ACC112 (cell line): Measurements from ENCODE around the gene FLT4.

Source experiments
- H2AFZ ChIP-seq: fragments of 200-600 bp; sonication (generic); one replicate; pipeline ENCODE4 v1.6.0; 2017; ENCODE audit warnings: antibody characterized with exemption, low read length; ENCODE audit not compliant: unreplicated experiment
- H3K27ac ChIP-seq: fragments of 200-600 bp; sonication (generic); 2 replicates; pipeline ENCODE4 v1.5.1; 2014; ENCODE audit warnings: low read depth, mild to moderate bottlenecking, antibody characterized with exemption, low read length, moderate library complexity
- H3K27me3 ChIP-seq: fragments of 200-600 bp; sonication (generic); 2 replicates; pipeline ENCODE4 v1.6.1; 2014; ENCODE audit warnings: mild to moderate bottlenecking, antibody characterized with exemption, low read length, moderate library complexity, mixed read lengths; ENCODE audit not compliant: insufficient read depth
- H3K36me3 ChIP-seq: fragments of 200-600 bp; sonication (generic); 2 replicates; pipeline ENCODE4 v1.6.1; 2016; ENCODE audit warnings: mild to moderate bottlenecking, antibody characterized with exemption, low read length, moderate library complexity, mixed read lengths; ENCODE audit not compliant: insufficient read depth
- H3K4me1 ChIP-seq: fragments of 200-600 bp; sonication (generic); one replicate; pipeline ENCODE4 v1.6.1; 2016; ENCODE audit warnings: low read length, mixed read lengths; ENCODE audit not compliant: insufficient read depth, unreplicated experiment, control insufficient read depth
- H3K4me3 ChIP-seq: fragments of 200-600 bp; sonication (generic); 2 replicates; pipeline ENCODE4 v1.5.1; 2014; ENCODE audit warnings: mild to moderate bottlenecking, low read depth, low read length
- H3K79me2 ChIP-seq: fragments of 200-600 bp; sonication (generic); one replicate; pipeline ENCODE4 v1.6.0; 2016; ENCODE audit warnings: low read length; ENCODE audit not compliant: control insufficient read depth, unreplicated experiment, insufficient read depth

Gene FLT4

GRCh38 chr5:180641566-180641900, 7.9 kb downstream of the FLT4 start:
- no peaks in the 10 kb centered on the region for H3K4me1 ChIP-seq
- H3K4me3 ChIP-seq: no peak overlapping the region
- H2AFZ ChIP-seq: no peak overlapping the region
- peaks cover 24% of the 10 kb centered on the region for H3K27me3 ChIP-seq
- no peaks in the 10 kb centered on the region for H3K79me2 ChIP-seq
- no peaks in the 10 kb centered on the region for H3K36me3 ChIP-seq
- H3K27ac ChIP-seq: no peak overlapping the region

DNA sequence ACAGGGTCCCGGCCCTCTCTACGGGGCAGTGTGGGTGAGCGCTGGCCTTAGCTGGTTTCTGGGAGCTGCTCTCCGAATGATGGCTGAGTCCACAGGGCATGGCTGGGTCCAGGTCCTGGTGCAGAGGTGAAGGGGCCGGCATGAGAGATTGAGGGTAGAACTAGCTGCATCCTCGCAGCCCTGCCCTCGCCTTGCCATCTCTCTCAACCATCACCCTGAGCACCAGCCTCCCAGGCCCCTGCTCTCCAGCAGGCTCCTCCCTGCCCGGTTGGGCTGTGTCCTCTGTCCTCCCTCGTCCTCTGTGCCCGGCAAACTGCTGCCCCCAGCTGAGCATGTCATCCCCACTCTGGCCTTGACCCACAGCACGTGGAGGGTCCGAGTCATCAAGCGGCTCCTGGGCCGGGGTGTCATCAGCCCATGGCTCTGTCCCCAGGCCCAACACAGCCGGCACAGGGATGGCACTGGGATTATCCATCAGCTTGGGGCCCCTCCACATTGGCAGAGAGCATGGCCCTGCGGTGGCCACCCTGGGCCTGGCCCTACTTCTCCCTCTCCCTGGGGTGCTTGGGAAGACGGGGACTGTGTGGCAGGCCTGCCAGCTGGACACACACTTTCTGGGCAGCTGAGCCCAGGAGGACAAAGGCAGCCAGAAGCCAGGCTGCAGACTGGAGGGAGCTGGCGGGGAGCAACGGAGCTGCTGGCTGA, 8.4 kb downstream of the FLT4 start:
- H3K27me3 ChIP-seq: peaks cover 24% of the 10 kb centered on the region
- H3K4me1 ChIP-seq: no peaks in the 10 kb centered on the region
- no peak overlapping the region for H2AFZ ChIP-seq
- H3K27ac ChIP-seq: no peak overlapping the region
- H3K79me2 ChIP-seq: no peaks in the 10 kb centered on the region
- no peak overlapping the region for H3K4me3 ChIP-seq
- no peaks in the 10 kb centered on the region for H3K36me3 ChIP-seq

DNA sequence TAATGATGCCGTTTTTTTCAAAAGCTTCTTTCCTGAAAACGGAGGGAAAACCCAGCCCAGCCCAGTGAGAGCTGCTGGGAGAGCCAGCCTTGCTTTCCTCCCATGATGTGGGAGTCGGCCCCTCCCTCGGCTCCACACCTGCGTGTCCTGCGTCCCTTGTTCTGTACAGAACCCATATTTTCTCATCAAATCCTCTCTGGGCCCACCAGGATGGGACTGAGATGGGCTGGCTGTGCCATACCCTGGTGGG, 8.9 kb downstream of the FLT4 start:
- no peaks in the 10 kb centered on the region for H3K36me3 ChIP-seq
- no peak overlapping the region for H3K27ac ChIP-seq
- H3K79me2 ChIP-seq: no peaks in the 10 kb centered on the region
- no peaks in the 10 kb centered on the region for H3K4me1 ChIP-seq
- no peak overlapping the region for H3K4me3 ChIP-seq
- peaks cover 21% of the 10 kb centered on the region for H3K27me3 ChIP-seq
- H2AFZ ChIP-seq: no peak overlapping the region

DNA sequence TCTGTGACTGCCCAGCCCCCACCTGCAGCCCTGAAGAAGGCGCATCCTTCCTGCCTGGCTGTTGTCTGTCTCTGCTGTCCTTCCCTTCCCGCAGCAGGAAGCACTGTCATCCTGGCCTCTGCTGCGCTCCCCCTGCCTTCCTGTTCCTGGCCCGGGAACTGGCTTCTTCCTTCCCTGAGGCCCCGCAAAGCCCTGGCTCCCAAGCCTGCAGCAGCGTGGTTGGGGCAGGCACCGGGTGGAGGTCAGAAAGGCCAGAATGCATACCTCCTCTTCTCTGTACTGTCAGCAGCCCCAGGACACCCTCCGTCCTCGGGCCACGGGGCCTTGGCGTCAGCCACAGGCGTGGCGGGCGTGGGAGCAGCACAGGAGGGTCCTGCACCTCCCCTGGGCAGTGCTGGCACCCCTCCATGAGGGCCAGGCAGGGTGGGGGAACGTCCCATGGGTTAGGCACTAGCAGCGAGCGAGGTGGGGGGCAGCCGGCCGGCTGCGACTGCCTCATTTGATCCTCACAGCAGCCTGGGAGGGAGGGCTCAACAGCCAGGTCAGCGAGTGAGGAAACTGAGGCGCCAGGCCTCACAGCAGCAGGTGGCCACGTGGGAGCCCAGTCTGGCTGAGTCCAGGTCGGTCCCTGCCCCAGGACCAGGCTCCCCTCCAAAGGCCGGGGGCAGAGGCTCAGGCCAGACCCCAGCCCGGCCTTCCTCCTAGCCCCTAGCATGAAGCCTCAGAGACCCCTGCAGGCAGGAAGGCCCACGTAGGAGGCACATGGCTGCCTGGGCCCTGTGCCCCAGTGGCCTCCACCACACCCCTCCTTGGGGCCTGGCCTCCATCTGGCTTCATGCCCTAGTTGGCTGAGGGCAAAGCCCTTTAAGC, 9.4 kb downstream of the FLT4 start:
- no peaks in the 10 kb centered on the region for H3K36me3 ChIP-seq

DNA sequence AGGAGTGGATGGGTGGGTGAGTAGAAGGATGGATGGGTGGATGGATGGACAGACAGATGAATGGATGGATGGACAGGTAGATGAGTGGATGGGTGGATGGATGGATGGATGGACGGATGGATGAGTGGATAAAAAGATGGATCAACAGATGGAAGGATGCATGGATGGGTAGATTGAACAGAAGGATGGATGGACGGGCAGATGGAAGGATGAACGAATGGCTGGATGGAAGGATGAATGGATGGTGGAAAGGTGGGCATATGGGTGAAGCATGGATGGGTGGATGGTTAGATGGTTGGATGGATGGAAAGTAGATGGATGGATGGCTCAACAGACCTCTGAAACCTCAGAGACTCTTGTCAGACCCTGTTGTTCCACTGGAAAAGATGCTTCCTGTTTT, 10.1 kb downstream of the FLT4 start:
- H3K4me3 ChIP-seq: no peak overlapping the region
- H2AFZ ChIP-seq: no peak overlapping the region
- no peaks in the 10 kb centered on the region for H3K79me2 ChIP-seq
- H3K27me3 ChIP-seq: peaks cover 9% of the 10 kb centered on the region
- H3K27ac ChIP-seq: no peak overlapping the region
- no peaks in the 10 kb centered on the region for H3K36me3 ChIP-seq
- H3K4me1 ChIP-seq: no peaks in the 10 kb centered on the region

More for the DNA sequence above, 9.4 kb downstream of the FLT4 start:
- H3K4me1 ChIP-seq: no peaks in the 10 kb centered on the region
- no peaks in the 10 kb centered on the region for H3K79me2 ChIP-seq
- H3K4me3 ChIP-seq: no peak overlapping the region
- H3K27me3 ChIP-seq: peaks cover 16% of the 10 kb centered on the region
- no peak overlapping the region for H3K27ac ChIP-seq
- H2AFZ ChIP-seq: no peak overlapping the region

- H3K79me2 ChIP-seq: no peaks in the 10 kb centered on the region
- H3K27me3 ChIP-seq: peaks cover 4% of the 10 kb centered on the region; the same call in 1 of the 2 replicates
- H3K27ac ChIP-seq: no peak overlapping the region
- H3K4me3 ChIP-seq: no peak overlapping the region
- no peaks in the 10 kb centered on the region for H3K4me1 ChIP-seq
- H3K36me3 ChIP-seq: no peaks in the 10 kb centered on the region
- no peak overlapping the region for H2AFZ ChIP-seq
Observed at GRCh38 chr5:180637962-180638680, 11.3 kb downstream of the FLT4 start.

- H3K79me2 ChIP-seq: no peaks in the 10 kb centered on the region
- H3K36me3 ChIP-seq: no peaks in the 10 kb centered on the region
- no peaks in the 10 kb centered on the region for H3K4me1 ChIP-seq
- no peak overlapping the region for H3K4me3 ChIP-seq
- no peaks in the 10 kb centered on the region for H3K27me3 ChIP-seq
- no peak overlapping the region for H2AFZ ChIP-seq
- H3K27ac ChIP-seq: no peak overlapping the region
Observed at GRCh38 chr5:180636403-180637075, 12.9 kb downstream of the FLT4 start.

DNA sequence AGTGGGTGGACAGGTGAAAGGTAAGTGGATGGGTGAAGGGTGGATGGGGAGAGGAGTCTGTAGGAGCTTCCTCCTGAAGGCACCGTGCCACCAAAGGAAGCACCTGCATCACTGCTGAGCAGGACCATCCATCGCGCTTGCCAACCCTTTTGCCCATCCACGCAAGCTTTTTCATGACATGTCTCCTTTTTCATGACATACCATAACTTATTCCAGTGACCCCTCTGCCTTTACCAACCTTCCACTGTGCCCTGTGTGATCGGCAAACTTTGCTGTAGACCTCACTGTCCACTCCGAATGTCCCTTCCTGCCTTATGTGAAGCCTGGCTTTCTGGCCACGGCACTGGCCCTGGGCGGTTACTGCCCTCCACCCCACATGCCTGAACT, 13.4 kb downstream of the FLT4 start:
- H3K4me3 ChIP-seq: no peak overlapping the region
- H3K27me3 ChIP-seq: no peaks in the 10 kb centered on the region
- H3K79me2 ChIP-seq: no peaks in the 10 kb centered on the region
- H2AFZ ChIP-seq: no peak overlapping the region
- H3K36me3 ChIP-seq: no peaks in the 10 kb centered on the region
- H3K27ac ChIP-seq: no peak overlapping the region
- no peaks in the 10 kb centered on the region for H3K4me1 ChIP-seq

DNA sequence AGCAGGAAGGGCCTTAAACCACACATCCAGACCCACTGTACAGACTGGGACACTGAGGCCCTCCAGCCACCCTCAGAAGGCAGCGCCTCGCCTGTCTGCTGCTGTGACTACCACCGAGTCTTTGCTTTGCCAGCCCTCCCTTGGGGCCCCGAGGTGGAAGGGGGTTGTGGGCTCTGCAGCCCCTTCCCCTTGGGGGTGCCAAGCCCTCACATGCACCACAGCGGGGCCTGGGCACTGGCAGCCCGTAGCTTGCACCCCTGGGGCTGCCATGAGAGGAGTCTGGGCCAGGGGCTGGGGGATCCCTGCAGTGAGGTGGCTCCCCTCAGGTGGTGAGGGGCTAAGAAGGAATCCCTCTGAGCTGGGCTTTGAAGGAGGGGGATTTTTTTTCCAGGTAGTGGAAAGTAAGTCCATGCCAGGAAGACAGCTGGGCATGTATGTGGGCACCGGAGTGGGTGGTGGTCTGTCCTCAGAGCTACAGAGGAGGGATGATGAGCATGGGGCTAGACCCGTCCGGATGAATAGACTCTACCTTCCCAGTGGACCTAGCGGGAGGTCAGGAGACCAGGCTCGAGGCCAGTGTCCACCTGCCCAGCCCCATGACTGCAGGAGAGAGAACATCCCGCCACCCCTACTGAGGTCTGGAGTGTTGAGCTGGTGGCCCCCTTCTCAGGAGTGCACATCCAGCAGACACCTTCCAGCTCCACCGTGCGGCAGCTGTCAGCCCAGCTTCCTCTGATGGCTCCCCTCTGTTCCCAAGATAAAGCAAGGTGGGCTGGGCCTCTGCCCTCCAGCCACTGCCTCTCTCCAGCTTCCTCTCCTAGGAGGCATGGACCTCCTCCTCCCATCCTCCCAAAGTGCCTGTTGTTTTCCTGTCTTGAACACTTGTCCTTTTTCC, 15.9 kb downstream of the FLT4 start:
- H2AFZ ChIP-seq: no peak overlapping the region
- no peaks in the 10 kb centered on the region for H3K4me1 ChIP-seq
- H3K79me2 ChIP-seq: no peaks in the 10 kb centered on the region
- H3K27ac ChIP-seq: no peak overlapping the region
- H3K4me3 ChIP-seq: no peak overlapping the region
- no peaks in the 10 kb centered on the region for H3K36me3 ChIP-seq
- H3K27me3 ChIP-seq: no peaks in the 10 kb centered on the region

- no peaks in the 10 kb centered on the region for H3K4me1 ChIP-seq
- no peaks in the 10 kb centered on the region for H3K36me3 ChIP-seq
- H3K79me2 ChIP-seq: no peaks in the 10 kb centered on the region
- H3K27ac ChIP-seq: no peak overlapping the region
- no peak overlapping the region for H3K4me3 ChIP-seq
- 0 out of 2 replicates have a peak, but pooled peaks cover 2% of the 10 kb centered on the region for H3K27me3 ChIP-seq
- H2AFZ ChIP-seq: no peak overlapping the region
Observed at GRCh38 chr5:180632768-180633167, 16.6 kb downstream of the FLT4 start.
